ENCODE measurements around the gene FNDC1. TPM values are rescaled to one million over a fixed set of nuclear protein-coding genes. Genes with fewer than 3 reads are reported as not detected.

The FNDC1 gene
- total RNA-seq (2022) (not detected in 2 replicates), Bru-seq, nascent RNA (percentile 0 among the genes with signal in this experiment), BruChase-seq, experiment 1, labeled RNA remaining after a 2-hour chase (not detected), BruChase-seq, experiment 2, labeled RNA remaining after a 6-hour chase (not detected)
- long read RNA-seq: 0 reads

DNA sequence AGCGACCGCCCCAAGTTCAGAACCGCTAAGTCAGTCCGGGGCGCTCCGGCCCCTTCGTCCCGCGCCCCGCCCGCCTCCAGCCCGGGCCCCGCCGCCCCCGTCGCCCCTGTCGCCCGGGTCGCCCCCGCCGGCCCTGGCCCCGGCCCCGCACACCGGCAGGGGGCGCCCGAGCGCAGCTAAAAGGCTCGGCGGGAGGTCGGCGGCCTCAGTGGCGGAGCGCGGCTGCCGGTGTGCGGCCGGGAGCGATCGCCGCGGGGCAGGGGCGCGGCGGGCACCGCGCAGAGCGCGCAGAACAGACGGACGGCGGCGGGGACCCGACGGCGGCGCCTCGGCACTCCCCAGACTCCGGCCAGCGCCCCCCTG lies at the start of gene FNDC1:
TSS of gene FNDC1 (plus strand) at position 208 of the 363 bp plus-strand sequence. CDS start 197 bp downstream, outside the sequence.
- Histone ChIP-seq H3K4me1 (no peaks in the 10 kb centered on the region), H3K27me3 (replicated peaks; ENCODE audit: control insufficient read depth, insufficient read depth, low read length) (0 out of 2 replicates have a peak, but pooled peaks cover 2% of the 10 kb centered on the region), H3K36me3 (ENCODE audit: control insufficient read depth, insufficient read depth, low read length) (no peaks in the 10 kb centered on the region), H3K9me3 (no peaks in the 10 kb centered on the region), H3K4me3 (ENCODE audit: low read depth, low read length) (no peak within 1 kb of the TSS)
- intact Hi-C loops (cut with micrococcal nuclease; ENCODE audit: unreplicated experiment): no loop called here
- no peak within 1 kb of the TSS for H3K4me3 Mint-ChIP-seq (ENCODE audit: unreplicated experiment)
- ChIA-PET POLR2A (no interaction called here), CTCF (no interaction called here)
- no peak within 1 kb of the TSS for H3K27ac Mint-ChIP-seq (ENCODE audit: unreplicated experiment)
- no TSS peak for BruUV-seq (replicated peaks)
- H3K4me1 Mint-ChIP-seq (ENCODE audit: low read depth, unreplicated experiment): no peaks in the 10 kb centered on the region
- no peaks in the 10 kb centered on the region for H3K36me3 Mint-ChIP-seq (ENCODE audit: insufficient read depth, unreplicated experiment)
- no peak for DNase-seq
- TF ChIP-seq, protein P1, sequence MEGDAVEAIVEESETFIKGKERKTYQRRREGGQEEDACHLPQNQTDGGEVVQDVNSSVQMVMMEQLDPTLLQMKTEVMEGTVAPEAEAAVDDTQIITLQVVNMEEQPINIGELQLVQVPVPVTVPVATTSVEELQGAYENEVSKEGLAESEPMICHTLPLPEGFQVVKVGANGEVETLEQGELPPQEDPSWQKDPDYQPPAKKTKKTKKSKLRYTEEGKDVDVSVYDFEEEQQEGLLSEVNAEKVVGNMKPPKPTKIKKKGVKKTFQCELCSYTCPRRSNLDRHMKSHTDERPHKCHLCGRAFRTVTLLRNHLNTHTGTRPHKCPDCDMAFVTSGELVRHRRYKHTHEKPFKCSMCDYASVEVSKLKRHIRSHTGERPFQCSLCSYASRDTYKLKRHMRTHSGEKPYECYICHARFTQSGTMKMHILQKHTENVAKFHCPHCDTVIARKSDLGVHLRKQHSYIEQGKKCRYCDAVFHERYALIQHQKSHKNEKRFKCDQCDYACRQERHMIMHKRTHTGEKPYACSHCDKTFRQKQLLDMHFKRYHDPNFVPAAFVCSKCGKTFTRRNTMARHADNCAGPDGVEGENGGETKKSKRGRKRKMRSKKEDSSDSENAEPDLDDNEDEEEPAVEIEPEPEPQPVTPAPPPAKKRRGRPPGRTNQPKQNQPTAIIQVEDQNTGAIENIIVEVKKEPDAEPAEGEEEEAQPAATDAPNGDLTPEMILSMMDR (IDR thresholded peaks at IDR 0.05; ENCODE audit: insufficient read depth in 1 of 2, low read depth in 1 of 2, low read length in 1 of 2, severe bottlenecking in 1 of 2, unreplicated experiment in 1 of 2): no peak
- no peaks in the 10 kb centered on the region for H3K9me3 Mint-ChIP-seq (ENCODE audit: unreplicated experiment)
- H3K27me3 Mint-ChIP-seq (ENCODE audit: insufficient read depth, unreplicated experiment): peaks cover 40% of the 10 kb centered on the region

DNA sequence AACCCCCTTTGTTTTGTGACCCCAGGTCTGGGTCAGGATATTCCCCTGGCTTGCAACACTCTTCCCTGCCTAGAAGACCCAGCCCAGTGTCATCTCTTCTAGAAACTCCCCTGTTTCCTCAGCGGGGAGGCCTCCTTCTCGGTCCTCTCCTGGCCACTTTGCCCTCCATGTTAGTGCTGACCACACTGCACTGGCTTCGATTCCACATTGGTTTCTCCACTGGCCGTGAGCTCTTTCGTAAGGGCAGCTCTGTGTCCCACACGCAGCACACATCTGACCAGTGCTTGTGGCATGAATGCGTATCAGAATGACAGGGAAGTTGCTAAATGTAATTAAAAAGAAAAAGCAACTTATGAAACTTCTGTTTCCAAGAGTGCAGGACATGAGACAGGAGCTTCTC lies 49.4 kb upstream of the FNDC1 start:
- intact Hi-C loops (cut with micrococcal nuclease; ENCODE audit: unreplicated experiment): no loop called here
- no TSS peak for BruUV-seq (replicated peaks)
- TF ChIP-seq, protein P1 (IDR thresholded peaks at IDR 0.05; ENCODE audit: insufficient read depth in 1 of 2, low read depth in 1 of 2, low read length in 1 of 2, severe bottlenecking in 1 of 2, unreplicated experiment in 1 of 2): no peak
- Mint-ChIP-seq H3K9me3 (ENCODE audit: unreplicated experiment) (no peaks in the 10 kb centered on the region), H3K36me3 (ENCODE audit: insufficient read depth, unreplicated experiment) (no peaks in the 10 kb centered on the region), H3K27ac (ENCODE audit: unreplicated experiment) (no peak overlapping the region), H3K27me3 (ENCODE audit: insufficient read depth, unreplicated experiment) (peaks cover 26% of the 10 kb centered on the region), H3K4me3 (ENCODE audit: unreplicated experiment) (no peak overlapping the region), H3K4me1 (ENCODE audit: low read depth, unreplicated experiment) (no peaks in the 10 kb centered on the region)
- H3K4me1 ChIP-seq: no peaks in the 10 kb centered on the region
- H3K36me3 ChIP-seq (ENCODE audit: control insufficient read depth, insufficient read depth, low read length): no peaks in the 10 kb centered on the region
- no peak overlapping the region for H3K4me3 ChIP-seq (ENCODE audit: low read depth, low read length)
- ChIA-PET POLR2A (no interaction called here), CTCF (no interaction called here)
- no peaks in the 10 kb centered on the region for H3K27me3 ChIP-seq (replicated peaks; ENCODE audit: control insufficient read depth, insufficient read depth, low read length)
- DNase-seq: no peak
- no peaks in the 10 kb centered on the region for H3K9me3 ChIP-seq

DNA sequence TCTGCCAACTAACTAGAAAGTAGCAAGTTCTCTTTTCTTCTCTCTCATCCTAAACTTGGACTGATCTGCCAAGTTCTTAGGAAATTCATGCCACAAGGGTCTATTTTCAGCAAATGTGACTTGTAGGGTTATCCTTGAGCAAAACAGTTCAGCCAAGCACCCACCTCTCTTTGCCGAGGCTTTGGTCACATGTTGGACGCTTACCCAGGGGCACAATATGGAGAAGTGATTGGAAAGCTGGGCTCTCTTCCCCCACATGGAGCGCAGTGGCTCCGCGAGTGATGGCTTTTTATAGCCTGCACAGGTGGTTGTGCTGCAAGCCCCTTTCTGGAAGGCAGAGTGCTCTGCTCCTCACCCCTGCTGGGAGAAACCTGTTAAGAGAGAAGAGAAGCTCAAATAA lies 47.7 kb upstream of the FNDC1 start:
- TF ChIP-seq, protein P1 (IDR thresholded peaks at IDR 0.05; ENCODE audit: insufficient read depth in 1 of 2, low read depth in 1 of 2, low read length in 1 of 2, severe bottlenecking in 1 of 2, unreplicated experiment in 1 of 2): no peak
- Histone ChIP-seq H3K36me3 (ENCODE audit: control insufficient read depth, insufficient read depth, low read length) (no peaks in the 10 kb centered on the region), H3K4me3 (ENCODE audit: low read depth, low read length) (no peak overlapping the region), H3K9me3 (no peaks in the 10 kb centered on the region), H3K4me1 (no peaks in the 10 kb centered on the region), H3K27me3 (replicated peaks; ENCODE audit: control insufficient read depth, insufficient read depth, low read length) (no peaks in the 10 kb centered on the region)
- BruUV-seq (replicated peaks): no TSS peak
- Mint-ChIP-seq H3K27me3 (ENCODE audit: insufficient read depth, unreplicated experiment) (peaks cover 23% of the 10 kb centered on the region), H3K36me3 (ENCODE audit: insufficient read depth, unreplicated experiment) (no peaks in the 10 kb centered on the region), H3K27ac (ENCODE audit: unreplicated experiment) (no peak overlapping the region), H3K4me3 (ENCODE audit: unreplicated experiment) (no peak overlapping the region), H3K9me3 (ENCODE audit: unreplicated experiment) (no peaks in the 10 kb centered on the region), H3K4me1 (ENCODE audit: low read depth, unreplicated experiment) (no peaks in the 10 kb centered on the region)
- ChIA-PET POLR2A (no interaction called here), CTCF (interaction anchor here (1.0 to 1.2 kb wide), 2 partner anchors 10 to 13 kb away, joined by 3 read pairs; no protein-coding TSS in a partner anchor)
- DNase-seq: no peak
- intact Hi-C loops (cut with micrococcal nuclease; ENCODE audit: unreplicated experiment): no loop called here
